Lung (tissue), 16 donors: ENCODE data around the gene ZNF43. TPM values are rescaled to one million over a fixed set of nuclear protein-coding genes. Genes with fewer than 3 reads are reported as not detected.
A peak's percentile ranks its signal among the peaks of the same experiment; 100 is the strongest.
"Not testable (repeated sequence)": the region's sequence is repeated elsewhere in the genome, so short reads cannot be mapped to it uniquely, and the experiment has no call there.

Experiments used
- ATAC-seq: fragments of 200-7000 bp; cut with Tn5 transposase; one replicate; pipeline ENCODE4 v1.9.1; 2020; ENCODE audit warnings: moderate number of reproducible peaks; ENCODE audit not compliant: insufficient read depth, low FRiP score
- DNase-seq, 3 donors: peaks; one replicate each; pipeline ENCODE4 v3.0.0-alpha.2; 2013 to 2017
- H3K27ac ChIP-seq, 2 donors: one replicate each; pipeline ENCODE4 v1.5.1; 2013; ENCODE audit warnings: mild to moderate bottlenecking in 2 of 2, moderate library complexity in 2 of 2, control low read depth in 1 of 2, inconsistent platforms in 1 of 2, low read depth in 1 of 2, low read length in 1 of 2
- H3K27me3 ChIP-seq, 3 donors: one replicate each; pipeline ENCODE4 v1.5.1; 2013; ENCODE audit warnings: low read length in 2 of 3; ENCODE audit not compliant: control insufficient read depth in 3 of 3, insufficient read depth in 3 of 3
- H3K36me3 ChIP-seq, 4 donors: one replicate each; pipeline ENCODE4 v1.5.1; 2013; ENCODE audit warnings: low read length in 4 of 4, mild to moderate bottlenecking in 1 of 4, moderate library complexity in 1 of 4; ENCODE audit not compliant: control insufficient read depth in 4 of 4, insufficient read depth in 4 of 4
- H3K4me1 ChIP-seq, 5 donors: one replicate each; pipeline ENCODE4 v1.5.1; 2013; ENCODE audit warnings: low read length in 5 of 5, mild to moderate bottlenecking in 2 of 5, moderate library complexity in 1 of 5; ENCODE audit not compliant: control insufficient read depth in 5 of 5, insufficient read depth in 5 of 5
- H3K4me3 ChIP-seq: one replicate; pipeline ENCODE4 v1.5.1; 2013; ENCODE audit warnings: mild to moderate bottlenecking, control low read depth, moderate library complexity
- H3K9ac ChIP-seq, 2 donors: one replicate each; pipeline ENCODE4 v1.5.1; 2013; ENCODE audit warnings: low read length in 2 of 2, control low read depth in 1 of 2; ENCODE audit not compliant: insufficient read depth in 1 of 2
- H3K9me3 ChIP-seq, 4 donors: one replicate each; pipeline ENCODE4 v1.5.1; 2013; ENCODE audit warnings: low read length in 3 of 4, mild to moderate bottlenecking in 1 of 4, moderate library complexity in 1 of 4; ENCODE audit not compliant: control insufficient read depth in 4 of 4, insufficient read depth in 3 of 4
- WGBS, 2 donors: extraction: QIAGEN DNeasy Blood & Tissue Kit; methylation state at CpG; one replicate each; pipeline ENCODE4 v1.1.7; 2013; 5-methylcytosine and 5-hydroxymethylcytosine counted together
- long read RNA-seq, 5 donors: transcript quantifications; one replicate each; lab custom pipeline, GENCODE V29; 2026
- polyA plus RNA-seq, 2 donors: library from polyadenylated mRNA; stranded (reverse); fragments of 200-250 nt; gene quantifications; one replicate each; pipeline ENCODE4 v1.2.1, GENCODE V29; 2013
- total RNA-seq, 2 donors: library from RNA; depleted of rRNA in 1 of 2; stranded (reverse); fragments of >200 nt in 1 of 2; gene quantifications; one replicate each; pipeline ENCODE4 v1.2.1, GENCODE V29; 2014 to 2021
- TF ChIP-seq, protein P1 (sequence below): IDR thresholded peaks from 2 replicates; pipeline ENCODE4 v1.5.1; 2012; ENCODE audit warnings: mild to moderate bottlenecking; ENCODE audit errors: control extremely low read depth, extremely low read depth
- donor health status: control.
- donor health status: control.
- donor health status: Bipolar disorder and iron deficiency.
- donor health status: healthy.
- donor health status: DM: yes; HTN: yes; CAD: no.

ZNF43 gene
- 10 to 100 TPM; 15.9 to 29.2 TPM for total RNA-seq
- 1 to 10 TPM; 3.1 to 5.4 TPM for polyA plus RNA-seq
- long read RNA-seq, donor 1, full-length matches to known transcripts: 9 of 9 reads
- long read RNA-seq, donor 1, partial matches to known transcripts: 0 of 9 reads
- long read RNA-seq, donor 1, other reads (novel, unspliced or antisense): 0 of 9 reads
- long read RNA-seq, donor 2, partial matches to known transcripts: 0 of 6 reads
- long read RNA-seq, donor 2, other reads (novel, unspliced or antisense): 0 of 6 reads
- long read RNA-seq, donor 3, full-length matches to known transcripts: 5 of 5 reads
- long read RNA-seq, donor 3, partial matches to known transcripts: 0 of 5 reads
- long read RNA-seq, donor 3, other reads (novel, unspliced or antisense): 0 of 5 reads
- long read RNA-seq, donor 4, full-length matches to known transcripts: 11 of 11 reads
- long read RNA-seq, donor 4, partial matches to known transcripts: 0 of 11 reads
- long read RNA-seq, donor 4, other reads (novel, unspliced or antisense): 0 of 11 reads
- long read RNA-seq, donor 5, full-length matches to known transcripts: 16 of 16 reads
- long read RNA-seq, donor 5, partial matches to known transcripts: 0 of 16 reads
- long read RNA-seq, donor 5, other reads (novel, unspliced or antisense): 0 of 16 reads

DNA sequence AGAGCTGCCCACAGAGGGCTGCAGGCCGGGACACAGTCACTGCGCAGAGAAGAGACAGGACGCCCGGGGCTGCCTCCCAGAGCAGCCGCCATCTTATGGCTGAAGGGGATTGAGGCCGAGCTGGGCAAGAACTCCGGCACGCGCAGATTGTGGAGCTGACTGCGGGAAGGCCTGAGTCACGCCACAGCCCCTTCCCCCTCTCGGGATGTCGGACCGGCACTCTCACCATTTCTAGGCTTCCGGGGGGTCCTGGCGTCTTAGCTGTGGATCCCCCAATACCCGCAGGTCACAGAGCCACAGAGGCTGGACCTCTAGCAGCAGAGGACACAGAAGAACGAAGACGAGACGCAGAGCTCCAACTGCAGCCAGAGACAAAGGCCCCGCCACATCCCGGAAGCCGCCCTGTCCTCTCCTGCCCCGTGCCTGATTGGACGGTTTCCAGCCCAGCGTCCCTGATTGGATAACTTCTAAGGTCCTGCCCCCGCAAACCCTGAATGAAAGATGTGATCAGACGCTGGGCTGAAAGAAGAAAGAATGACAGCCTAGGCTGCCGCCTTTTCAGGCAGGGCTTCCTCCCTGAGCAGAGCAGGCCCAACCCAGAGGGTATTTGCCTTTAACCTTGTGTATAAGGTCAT, at the start of gene ZNF43:
ZNF43 (minus strand) TSS at position 373 of the 635 bp plus-strand sequence; CDS start at position 229, 144 bp downstream.
- ATAC-seq (peak; percentile 99), DNase-seq (peak; percentile 98 to 99 (median 99))
- Histone ChIP-seq H3K27me3 (no peaks in the 10 kb centered on the region), H3K27ac (peak within 1 kb of the TSS; percentile 88 to 96), H3K9me3 (peaks cover 0 to 6% (median 2%) of the 10 kb centered on the region in 4 donors), H3K9ac (peak within 1 kb of the TSS; percentile 63 to 69), H3K36me3 (peaks cover 0 to 25% (median 11%) of the 10 kb centered on the region in 4 donors), H3K4me3 (peak within 1 kb of the TSS; percentile 75), H3K4me1 (peaks cover 0 to 4% (median 0%) of the 10 kb centered on the region in 5 donors)
- WGBS, 2 donors: 0% methylated on average over 29 of the region's 29 CpGs
- TF ChIP-seq, protein P1, sequence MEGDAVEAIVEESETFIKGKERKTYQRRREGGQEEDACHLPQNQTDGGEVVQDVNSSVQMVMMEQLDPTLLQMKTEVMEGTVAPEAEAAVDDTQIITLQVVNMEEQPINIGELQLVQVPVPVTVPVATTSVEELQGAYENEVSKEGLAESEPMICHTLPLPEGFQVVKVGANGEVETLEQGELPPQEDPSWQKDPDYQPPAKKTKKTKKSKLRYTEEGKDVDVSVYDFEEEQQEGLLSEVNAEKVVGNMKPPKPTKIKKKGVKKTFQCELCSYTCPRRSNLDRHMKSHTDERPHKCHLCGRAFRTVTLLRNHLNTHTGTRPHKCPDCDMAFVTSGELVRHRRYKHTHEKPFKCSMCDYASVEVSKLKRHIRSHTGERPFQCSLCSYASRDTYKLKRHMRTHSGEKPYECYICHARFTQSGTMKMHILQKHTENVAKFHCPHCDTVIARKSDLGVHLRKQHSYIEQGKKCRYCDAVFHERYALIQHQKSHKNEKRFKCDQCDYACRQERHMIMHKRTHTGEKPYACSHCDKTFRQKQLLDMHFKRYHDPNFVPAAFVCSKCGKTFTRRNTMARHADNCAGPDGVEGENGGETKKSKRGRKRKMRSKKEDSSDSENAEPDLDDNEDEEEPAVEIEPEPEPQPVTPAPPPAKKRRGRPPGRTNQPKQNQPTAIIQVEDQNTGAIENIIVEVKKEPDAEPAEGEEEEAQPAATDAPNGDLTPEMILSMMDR: no peak

- H3K4me1 ChIP-seq, H3K36me3 ChIP-seq, ATAC-seq, H3K27me3 ChIP-seq, H3K9me3 ChIP-seq, H3K4me3 ChIP-seq, H3K9ac ChIP-seq, DNase-seq, H3K27ac ChIP-seq: not testable (repeated sequence)
- 82 to 94% methylated on average over 2 of the region's 2 CpGs for WGBS, 2 donors
Observed at GRCh38 chr19:21885516-21885915, 49.5 kb upstream of the ZNF43 start.

DNA sequence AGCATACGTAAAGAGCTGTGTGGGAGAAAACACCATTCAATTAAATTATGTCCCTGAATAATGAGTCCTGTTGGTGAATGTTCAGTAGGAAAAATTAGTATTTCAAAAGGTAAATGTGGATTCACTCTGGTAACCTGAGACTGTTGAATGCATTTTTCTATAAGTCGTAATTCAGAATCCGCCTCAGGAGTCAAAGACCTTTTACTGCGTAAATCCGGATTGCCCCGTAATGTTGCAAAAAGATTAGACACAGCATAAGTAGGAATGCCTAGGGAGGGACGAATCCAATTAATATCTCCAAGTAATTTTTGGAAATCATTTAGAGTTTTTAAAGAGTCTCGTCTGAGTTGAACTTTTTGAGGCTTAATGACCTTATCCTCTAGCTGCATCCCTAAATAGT, 48.8 kb upstream of the ZNF43 start:
- 89 to 90% methylated on average over 8 of the region's 8 CpGs for WGBS, 2 donors
- ATAC-seq, H3K9ac ChIP-seq, H3K27ac ChIP-seq, H3K4me3 ChIP-seq, DNase-seq, H3K9me3 ChIP-seq, H3K4me1 ChIP-seq, H3K27me3 ChIP-seq, H3K36me3 ChIP-seq: not testable (repeated sequence)

DNA sequence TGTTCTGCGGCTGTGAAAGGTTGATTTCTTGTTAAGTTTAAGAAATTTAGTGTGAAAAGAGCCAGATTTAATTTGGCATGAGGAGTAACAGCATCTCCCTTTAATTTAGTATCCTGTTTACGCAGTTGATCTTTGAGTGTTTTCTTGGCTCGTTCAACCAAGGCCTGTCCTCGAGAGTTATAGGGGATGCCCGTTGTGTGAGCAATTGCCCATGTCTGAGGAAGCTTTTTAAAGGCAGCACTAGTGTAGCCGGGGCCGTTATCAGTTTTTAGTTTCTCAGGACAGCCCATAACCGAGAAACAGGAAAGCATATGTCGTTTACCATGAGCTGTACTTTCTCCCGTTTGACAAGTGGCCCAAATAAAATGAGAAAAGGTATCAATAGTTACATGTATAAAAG, 47.5 kb upstream of the ZNF43 start:
- no peaks in the 10 kb centered on the region for H3K4me1 ChIP-seq
- no peaks in the 10 kb centered on the region for H3K27me3 ChIP-seq
- no peak overlapping the region for H3K27ac ChIP-seq
- ATAC-seq (no peak), DNase-seq (no peak)
- H3K9ac ChIP-seq: no peak overlapping the region
- 75 to 82% methylated on average over 10 of the region's 10 CpGs for WGBS, 2 donors
- no peaks in the 10 kb centered on the region for H3K36me3 ChIP-seq
- H3K4me3 ChIP-seq: no peak overlapping the region
- peaks cover 0 to 4% (median 0%) of the 10 kb centered on the region in 4 donors for H3K9me3 ChIP-seq
- TF ChIP-seq, protein P1: no peak

GRCh38 chr19:21880761-21881160, 44.8 kb upstream of the ZNF43 start:
- H3K9me3 ChIP-seq, ATAC-seq, H3K4me3 ChIP-seq, DNase-seq, H3K9ac ChIP-seq, H3K27ac ChIP-seq, H3K36me3 ChIP-seq, H3K4me1 ChIP-seq, H3K27me3 ChIP-seq: not testable (repeated sequence)
- 35 to 58% methylated on average over 8 of the region's 9 CpGs for WGBS, 2 donors
